Calu3 (cell line): ENCODE measurements around the gene MYEOV. TPM values are rescaled to one million over a fixed set of nuclear protein-coding genes. Genes with fewer than 3 reads are reported as not detected.

Source experiments
- BruUV-seq: library from RNA; stranded (reverse); fragments of 400-500 nt; replicated peaks from 2 replicates; lab custom pipeline; 2021; lab: Mats Ljungman, UMichigan
- CTCF ChIA-PET: fragments of 300-600 bp; sonication (Branson Sonifier 250); formaldehyde crosslinking; loops from one replicate; lab custom pipeline; 2022; ENCODE audit warnings: antibody characterized with exemption; lab: Charles Lee
- DNase-seq: peaks from one replicate; pipeline ENCODE4 v3.0.0; 2022
- H3K27ac Mint-ChIP-seq: one replicate; pipeline ENCODE4 v1.8.0; 2022; ENCODE audit warnings: mixed read lengths; ENCODE audit not compliant: unreplicated experiment
- H3K27me3 Mint-ChIP-seq: one replicate; pipeline ENCODE4 v1.8.0; 2022; ENCODE audit warnings: mixed read lengths; ENCODE audit not compliant: unreplicated experiment
- H3K36me3 Mint-ChIP-seq: one replicate; pipeline ENCODE4 v1.8.0; 2022; ENCODE audit warnings: mild to moderate bottlenecking, moderate library complexity, mixed read lengths; ENCODE audit not compliant: insufficient read depth, unreplicated experiment
- H3K4me1 Mint-ChIP-seq: one replicate; pipeline ENCODE4 v1.8.0; 2022; ENCODE audit warnings: mild to moderate bottlenecking, low read depth, mixed read lengths; ENCODE audit not compliant: unreplicated experiment
- H3K4me3 Mint-ChIP-seq: one replicate; pipeline ENCODE4 v1.8.0; 2022; ENCODE audit warnings: mild to moderate bottlenecking, low read depth, moderate library complexity, mixed read lengths; ENCODE audit not compliant: unreplicated experiment
- H3K9me3 Mint-ChIP-seq: one replicate; pipeline ENCODE4 v1.8.0; 2022; ENCODE audit warnings: low read depth, mixed read lengths; ENCODE audit not compliant: unreplicated experiment
- intact Hi-C: fragments of 100-400 bp; cut with micrococcal nuclease; formaldehyde crosslinking; loops from one replicate; pipeline ENCODE4 v1.10.0; 2022; ENCODE audit not compliant: unreplicated experiment
- total RNA-seq: library from RNA; stranded (reverse); gene quantifications from 2 replicates; pipeline ENCODE4 v1.2.3, GENCODE V29; 2022
- TF ChIP-seq, protein P1 (sequence below): fragments of 200-600 bp; IDR thresholded peaks from one replicate; pipeline ENCODE4 v1.8.0; 2022; ENCODE audit warnings: antibody characterized with exemption; ENCODE audit not compliant: unreplicated experiment

MYEOV gene
- total RNA-seq, 1 experiment from 2014 or later: 79.9 TPM

DNA sequence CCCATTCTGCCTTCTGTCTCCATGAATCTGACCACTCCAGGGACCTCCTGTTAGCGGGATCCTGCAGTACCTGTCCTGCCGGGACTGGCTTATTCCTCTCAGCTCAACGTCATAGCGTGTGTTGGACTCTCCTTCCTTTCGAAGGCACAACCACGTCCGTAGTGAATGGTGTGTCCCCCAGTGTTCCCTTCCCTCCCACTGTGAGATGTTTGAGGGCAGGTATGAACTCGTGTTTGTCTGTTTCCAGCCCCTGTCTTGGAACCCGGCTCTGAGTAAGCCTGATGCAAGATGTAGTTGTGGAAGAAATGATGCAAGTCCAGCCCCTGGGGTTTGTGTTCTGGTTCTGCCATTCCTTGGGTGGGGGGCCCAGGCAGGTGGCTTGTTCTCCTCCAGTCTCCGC, 10.5 kb upstream of the MYEOV start:
- BruUV-seq: no TSS peak
- H3K4me1 Mint-ChIP-seq: peaks cover 17% of the 10 kb centered on the region
- CTCF ChIA-PET: interaction anchor here (0.6 to 1.1 kb wide), 2 partner anchors 117 to 196 kb away, joined by 3 to 6 read pairs; no protein-coding TSS in a partner anchor
- TF ChIP-seq, protein P1, sequence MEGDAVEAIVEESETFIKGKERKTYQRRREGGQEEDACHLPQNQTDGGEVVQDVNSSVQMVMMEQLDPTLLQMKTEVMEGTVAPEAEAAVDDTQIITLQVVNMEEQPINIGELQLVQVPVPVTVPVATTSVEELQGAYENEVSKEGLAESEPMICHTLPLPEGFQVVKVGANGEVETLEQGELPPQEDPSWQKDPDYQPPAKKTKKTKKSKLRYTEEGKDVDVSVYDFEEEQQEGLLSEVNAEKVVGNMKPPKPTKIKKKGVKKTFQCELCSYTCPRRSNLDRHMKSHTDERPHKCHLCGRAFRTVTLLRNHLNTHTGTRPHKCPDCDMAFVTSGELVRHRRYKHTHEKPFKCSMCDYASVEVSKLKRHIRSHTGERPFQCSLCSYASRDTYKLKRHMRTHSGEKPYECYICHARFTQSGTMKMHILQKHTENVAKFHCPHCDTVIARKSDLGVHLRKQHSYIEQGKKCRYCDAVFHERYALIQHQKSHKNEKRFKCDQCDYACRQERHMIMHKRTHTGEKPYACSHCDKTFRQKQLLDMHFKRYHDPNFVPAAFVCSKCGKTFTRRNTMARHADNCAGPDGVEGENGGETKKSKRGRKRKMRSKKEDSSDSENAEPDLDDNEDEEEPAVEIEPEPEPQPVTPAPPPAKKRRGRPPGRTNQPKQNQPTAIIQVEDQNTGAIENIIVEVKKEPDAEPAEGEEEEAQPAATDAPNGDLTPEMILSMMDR: no peak
- intact Hi-C loops: no loop called here
- H3K27me3 Mint-ChIP-seq: no peaks in the 10 kb centered on the region
- no peak overlapping the region for H3K4me3 Mint-ChIP-seq
- peaks cover 3% of the 10 kb centered on the region for H3K9me3 Mint-ChIP-seq
- peaks cover 11% of the 10 kb centered on the region for H3K36me3 Mint-ChIP-seq
- no peak for DNase-seq
- peak overlapping the region; percentile 13 for H3K27ac Mint-ChIP-seq

DNA sequence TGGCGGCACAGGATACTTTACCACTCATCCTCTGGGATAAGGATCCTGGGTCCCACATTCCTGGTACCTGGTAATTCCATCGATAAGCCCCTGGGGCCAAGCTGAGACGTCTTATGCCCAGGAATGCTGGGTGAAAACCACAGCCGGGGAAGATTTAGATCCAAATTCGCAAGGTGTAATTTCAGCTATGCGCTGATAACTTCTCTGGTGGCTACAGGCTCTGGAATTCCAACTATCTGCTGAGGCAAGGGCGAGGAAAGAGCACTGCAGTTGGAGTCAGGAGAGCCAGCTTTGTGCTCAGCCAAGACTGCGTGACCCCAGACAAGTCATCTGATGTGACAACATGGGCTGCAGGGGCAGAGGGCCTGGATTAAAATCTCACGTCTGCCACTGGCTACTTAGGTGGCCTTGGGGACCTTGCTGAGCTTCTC, 9.9 kb upstream of the MYEOV start:
- intact Hi-C loops: no loop called here

DNA sequence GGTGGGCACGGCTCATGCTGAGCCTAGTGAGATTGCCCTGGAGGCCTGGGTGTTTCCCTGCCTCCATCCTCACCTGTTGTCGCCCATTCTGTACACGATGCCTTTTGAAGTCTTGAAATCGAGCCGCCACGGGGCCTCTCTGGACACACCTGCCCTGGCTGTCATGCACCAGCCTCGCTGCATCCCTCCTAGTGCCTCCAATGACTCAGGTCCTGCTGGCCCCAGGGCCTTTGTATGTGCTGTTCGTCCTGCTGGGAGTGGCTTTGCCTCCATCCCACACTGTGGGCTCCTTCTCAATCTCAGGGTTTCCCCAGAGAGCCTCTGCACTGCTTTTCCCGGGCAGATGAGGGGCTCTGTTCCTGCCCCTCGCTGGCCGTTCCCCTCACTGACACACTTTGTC, 8.9 kb upstream of the MYEOV start:
- no TSS peak for BruUV-seq
- CTCF ChIA-PET: interaction anchor here (0.6 to 1.5 kb wide), 2 partner anchors 154 to 391 kb away, joined by 3 to 10 read pairs; no protein-coding TSS in a partner anchor
- Mint-ChIP-seq H3K27me3 (no peaks in the 10 kb centered on the region), H3K9me3 (peaks cover 3% of the 10 kb centered on the region), H3K27ac (no peak overlapping the region), H3K4me3 (no peak overlapping the region), H3K36me3 (peaks cover 17% of the 10 kb centered on the region), H3K4me1 (peaks cover 27% of the 10 kb centered on the region)
- TF ChIP-seq, protein P1: no peak
- intact Hi-C loops: no loop called here
- no peak for DNase-seq

More for the DNA sequence above, 9.9 kb upstream of the MYEOV start:
- TF ChIP-seq, protein P1: no peak
- BruUV-seq: no TSS peak
- H3K27ac Mint-ChIP-seq: no peak overlapping the region
- no peak overlapping the region for H3K4me3 Mint-ChIP-seq
- peaks cover 24% of the 10 kb centered on the region for H3K4me1 Mint-ChIP-seq
- no peaks in the 10 kb centered on the region for H3K27me3 Mint-ChIP-seq
- CTCF ChIA-PET: no interaction called here
- DNase-seq: no peak
- H3K9me3 Mint-ChIP-seq: peaks cover 3% of the 10 kb centered on the region
- H3K36me3 Mint-ChIP-seq: peaks cover 17% of the 10 kb centered on the region

DNA sequence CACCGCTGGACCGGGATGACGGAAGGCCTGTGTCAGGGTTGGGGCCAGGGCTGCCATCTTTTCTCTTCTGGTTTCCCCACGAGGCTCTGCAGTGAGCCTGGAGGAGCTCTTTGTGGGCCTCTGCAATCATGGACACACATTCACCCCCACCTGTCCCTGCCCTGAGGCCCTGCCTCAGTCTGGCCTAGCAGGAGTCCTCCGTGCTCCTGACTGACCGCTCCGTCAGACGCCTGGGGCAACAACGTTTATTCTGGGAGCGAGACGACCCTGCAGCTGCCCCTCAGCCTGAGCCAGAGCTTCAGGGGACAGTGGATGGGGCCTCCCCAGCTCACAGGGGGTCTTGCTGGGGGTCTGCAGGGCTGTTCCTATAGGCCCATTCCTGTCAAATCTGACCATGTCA, 8.2 kb upstream of the MYEOV start:
- DNase-seq: no peak
- Mint-ChIP-seq H3K9me3 (peaks cover 3% of the 10 kb centered on the region), H3K4me3 (no peak overlapping the region), H3K27ac (no peak overlapping the region), H3K36me3 (peaks cover 17% of the 10 kb centered on the region), H3K4me1 (peaks cover 27% of the 10 kb centered on the region), H3K27me3 (no peaks in the 10 kb centered on the region)
- CTCF ChIA-PET: interaction anchor here (0.6 to 1.5 kb wide), 3 partner anchors 154 to 968 kb away, joined by 3 to 10 read pairs (median 3); no protein-coding TSS in a partner anchor
- no TSS peak for BruUV-seq
- TF ChIP-seq, protein P1: no peak
- intact Hi-C loops: no loop called here
